ENCODE measurements around the gene GSK3A. TPM values are rescaled to one million over a fixed set of nuclear protein-coding genes. Genes with fewer than 3 reads are reported as not detected.

GSK3A gene
- total and polyA plus RNA-seq, 2 experiments from 2014 or later = 17.7 to 40.7 TPM

GRCh38 chr19:42284066-42284501, 41.7 kb upstream of the GSK3A start:
- Histone ChIP-seq H3K4me1 (ENCODE audit: insufficient read depth) (peaks cover 32% of the 10 kb centered on the region), H3K27ac (ENCODE audit: low read depth) (no peak overlapping the region)

More at GRCh38 chr19:42284066-42284501, 41.7 kb upstream of the GSK3A start:
- Histone ChIP-seq H3K36me3 (ENCODE audit: insufficient read depth) (0 out of 2 replicates have a peak, but pooled peaks cover 4% of the 10 kb centered on the region), H4K20me1 (replicated peaks; ENCODE audit: insufficient read depth) (no peaks in the 10 kb centered on the region; the same call in 1 of the 2 replicates), H2AFZ (no peak overlapping the region), H3K9me2 (ENCODE audit: insufficient read depth) (no peaks in the 10 kb centered on the region), H3K4me2 (no peak overlapping the region), H3K79me2 (replicated peaks; ENCODE audit: insufficient read depth) (peaks cover 20% of the 10 kb centered on the region), H3K27me3 (ENCODE audit: insufficient read depth) (no peaks in the 10 kb centered on the region), H3F3A (replicated peaks; ENCODE audit: low read depth) (peaks cover 23% of the 10 kb centered on the region), H3K4me3 (peak overlapping the region; percentile 43; the same call in 1 of the 2 replicates)
- no peaks in the 10 kb centered on the region for H3K9me3 Mint-ChIP-seq
- TF ChIP-seq, protein P1, sequence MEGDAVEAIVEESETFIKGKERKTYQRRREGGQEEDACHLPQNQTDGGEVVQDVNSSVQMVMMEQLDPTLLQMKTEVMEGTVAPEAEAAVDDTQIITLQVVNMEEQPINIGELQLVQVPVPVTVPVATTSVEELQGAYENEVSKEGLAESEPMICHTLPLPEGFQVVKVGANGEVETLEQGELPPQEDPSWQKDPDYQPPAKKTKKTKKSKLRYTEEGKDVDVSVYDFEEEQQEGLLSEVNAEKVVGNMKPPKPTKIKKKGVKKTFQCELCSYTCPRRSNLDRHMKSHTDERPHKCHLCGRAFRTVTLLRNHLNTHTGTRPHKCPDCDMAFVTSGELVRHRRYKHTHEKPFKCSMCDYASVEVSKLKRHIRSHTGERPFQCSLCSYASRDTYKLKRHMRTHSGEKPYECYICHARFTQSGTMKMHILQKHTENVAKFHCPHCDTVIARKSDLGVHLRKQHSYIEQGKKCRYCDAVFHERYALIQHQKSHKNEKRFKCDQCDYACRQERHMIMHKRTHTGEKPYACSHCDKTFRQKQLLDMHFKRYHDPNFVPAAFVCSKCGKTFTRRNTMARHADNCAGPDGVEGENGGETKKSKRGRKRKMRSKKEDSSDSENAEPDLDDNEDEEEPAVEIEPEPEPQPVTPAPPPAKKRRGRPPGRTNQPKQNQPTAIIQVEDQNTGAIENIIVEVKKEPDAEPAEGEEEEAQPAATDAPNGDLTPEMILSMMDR (conservative IDR thresholded peaks at IDR 0.05; ENCODE audit: low read depth in 2 of 2) = no peak
- TF ChIP-seq, protein P2, sequence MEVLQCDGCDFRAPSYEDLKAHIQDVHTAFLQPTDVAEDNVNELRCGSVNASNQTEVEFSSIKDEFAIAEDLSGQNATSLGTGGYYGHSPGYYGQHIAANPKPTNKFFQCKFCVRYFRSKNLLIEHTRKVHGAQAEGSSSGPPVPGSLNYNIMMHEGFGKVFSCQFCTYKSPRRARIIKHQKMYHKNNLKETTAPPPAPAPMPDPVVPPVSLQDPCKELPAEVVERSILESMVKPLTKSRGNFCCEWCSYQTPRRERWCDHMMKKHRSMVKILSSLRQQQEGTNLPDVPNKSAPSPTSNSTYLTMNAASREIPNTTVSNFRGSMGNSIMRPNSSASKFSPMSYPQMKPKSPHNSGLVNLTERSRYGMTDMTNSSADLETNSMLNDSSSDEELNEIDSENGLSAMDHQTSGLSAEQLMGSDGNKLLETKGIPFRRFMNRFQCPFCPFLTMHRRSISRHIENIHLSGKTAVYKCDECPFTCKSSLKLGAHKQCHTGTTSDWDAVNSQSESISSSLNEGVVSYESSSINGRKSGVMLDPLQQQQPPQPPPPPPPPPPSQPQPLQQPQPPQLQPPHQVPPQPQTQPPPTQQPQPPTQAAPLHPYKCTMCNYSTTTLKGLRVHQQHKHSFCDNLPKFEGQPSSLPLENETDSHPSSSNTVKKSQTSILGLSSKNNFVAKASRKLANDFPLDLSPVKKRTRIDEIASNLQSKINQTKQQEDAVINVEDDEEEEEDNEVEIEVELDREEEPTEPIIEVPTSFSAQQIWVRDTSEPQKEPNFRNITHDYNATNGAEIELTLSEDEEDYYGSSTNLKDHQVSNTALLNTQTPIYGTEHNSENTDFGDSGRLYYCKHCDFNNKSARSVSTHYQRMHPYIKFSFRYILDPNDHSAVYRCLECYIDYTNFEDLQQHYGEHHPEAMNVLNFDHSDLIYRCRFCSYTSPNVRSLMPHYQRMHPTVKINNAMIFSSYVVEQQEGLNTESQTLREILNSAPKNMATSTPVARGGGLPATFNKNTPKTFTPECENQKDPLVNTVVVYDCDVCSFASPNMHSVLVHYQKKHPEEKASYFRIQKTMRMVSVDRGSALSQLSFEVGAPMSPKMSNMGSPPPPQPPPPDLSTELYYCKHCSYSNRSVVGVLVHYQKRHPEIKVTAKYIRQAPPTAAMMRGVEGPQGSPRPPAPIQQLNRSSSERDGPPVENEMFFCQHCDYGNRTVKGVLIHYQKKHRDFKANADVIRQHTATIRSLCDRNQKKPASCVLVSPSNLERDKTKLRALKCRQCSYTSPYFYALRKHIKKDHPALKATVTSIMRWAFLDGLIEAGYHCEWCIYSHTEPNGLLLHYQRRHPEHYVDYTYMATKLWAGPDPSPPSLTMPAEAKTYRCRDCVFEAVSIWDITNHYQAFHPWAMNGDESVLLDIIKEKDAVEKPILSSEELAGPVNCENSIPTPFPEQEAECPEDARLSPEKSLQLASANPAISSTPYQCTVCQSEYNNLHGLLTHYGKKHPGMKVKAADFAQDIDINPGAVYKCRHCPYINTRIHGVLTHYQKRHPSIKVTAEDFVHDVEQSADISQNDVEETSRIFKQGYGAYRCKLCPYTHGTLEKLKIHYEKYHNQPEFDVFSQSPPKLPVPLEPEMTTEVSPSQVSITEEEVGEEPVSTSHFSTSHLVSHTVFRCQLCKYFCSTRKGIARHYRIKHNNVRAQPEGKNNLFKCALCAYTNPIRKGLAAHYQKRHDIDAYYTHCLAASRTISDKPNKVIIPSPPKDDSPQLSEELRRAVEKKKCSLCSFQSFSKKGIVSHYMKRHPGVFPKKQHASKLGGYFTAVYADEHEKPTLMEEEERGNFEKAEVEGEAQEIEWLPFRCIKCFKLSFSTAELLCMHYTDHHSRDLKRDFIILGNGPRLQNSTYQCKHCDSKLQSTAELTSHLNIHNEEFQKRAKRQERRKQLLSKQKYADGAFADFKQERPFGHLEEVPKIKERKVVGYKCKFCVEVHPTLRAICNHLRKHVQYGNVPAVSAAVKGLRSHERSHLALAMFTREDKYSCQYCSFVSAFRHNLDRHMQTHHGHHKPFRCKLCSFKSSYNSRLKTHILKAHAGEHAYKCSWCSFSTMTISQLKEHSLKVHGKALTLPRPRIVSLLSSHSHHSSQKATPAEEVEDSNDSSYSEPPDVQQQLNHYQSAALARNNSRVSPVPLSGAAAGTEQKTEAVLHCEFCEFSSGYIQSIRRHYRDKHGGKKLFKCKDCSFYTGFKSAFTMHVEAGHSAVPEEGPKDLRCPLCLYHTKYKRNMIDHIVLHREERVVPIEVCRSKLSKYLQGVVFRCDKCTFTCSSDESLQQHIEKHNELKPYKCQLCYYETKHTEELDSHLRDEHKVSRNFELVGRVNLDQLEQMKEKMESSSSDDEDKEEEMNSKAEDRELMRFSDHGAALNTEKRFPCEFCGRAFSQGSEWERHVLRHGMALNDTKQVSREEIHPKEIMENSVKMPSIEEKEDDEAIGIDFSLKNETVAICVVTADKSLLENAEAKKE (CRISPR knock-in tag; IDR thresholded peaks at IDR 0.05) = no peak
- TF ChIP-seq POLR2AphosphoS5 (IDR thresholded peaks at IDR 0.05; ENCODE audit: low read depth) (0 out of 2 replicates have a peak, but pooled peaks have one; percentile 11), STAT1 (IDR thresholded peaks at IDR 0.05; ENCODE audit: unreplicated experiment) (no peak)
- peaks cover 10% of the 10 kb centered on the region for H3K36me3 Mint-ChIP-seq (ENCODE audit: low read depth)
- H3K4me3 Mint-ChIP-seq = no peak overlapping the region
- H3K4me1 Mint-ChIP-seq = peaks cover 34% of the 10 kb centered on the region
- peaks cover 23% of the 10 kb centered on the region for H3K27me3 Mint-ChIP-seq (ENCODE audit: insufficient read depth, low read depth, poor library complexity)
- DNase-seq (ENCODE audit: low spot score) (peak; percentile 54), ATAC-seq (no peak)
- H3K27ac Mint-ChIP-seq = no peak overlapping the region
